Thoracic aorta (tissue), 2 donors: ENCODE results near the gene PCTP. TPM values are rescaled to one million over a fixed set of nuclear protein-coding genes. Genes with fewer than 3 reads are reported as not detected.

Experiments
- ATAC-seq: fragments of 150-250 bp; one replicate; pipeline ENCODE4 v1.8.0; 2017; ENCODE audit warnings: low read depth; ENCODE audit not compliant: insufficient number of reproducible peaks, low FRiP score
- DNase-seq: peaks from one replicate; pipeline ENCODE4 v3.0.0-alpha.2; 2020; ENCODE audit warnings: low spot score
- H3K27ac ChIP-seq, 2 donors: fragments of 200-600 bp; sonication (generic); 1 replicate in 1 of 2; 2 replicates in 1 of 2; pipeline ENCODE4 v1.5.1; 2016; ENCODE audit warnings: mild to moderate bottlenecking in 2 of 2, moderate library complexity in 2 of 2
- H3K27me3 ChIP-seq: fragments of 200-600 bp; sonication (generic); replicated peaks from 2 replicates; pipeline ENCODE4 v1.6.0; 2016; ENCODE audit warnings: mild to moderate bottlenecking; ENCODE audit not compliant: insufficient read depth
- H3K36me3 ChIP-seq: fragments of 200-600 bp; sonication (generic); one replicate; pipeline ENCODE4 v1.5.1; 2016
- H3K4me1 ChIP-seq, 2 donors: fragments of 200-600 bp; sonication (generic); 1 replicate in 1 of 2; 2 replicates in 1 of 2; pipeline versions ENCODE4 v1.5.1 to v1.6.0; 2016; ENCODE audit warnings: low read depth in 2 of 2, mild to moderate bottlenecking in 1 of 2; ENCODE audit not compliant: control insufficient read depth in 1 of 2
- H3K4me3 ChIP-seq: fragments of 200-600 bp; sonication (generic); 2 replicates; pipeline ENCODE4 v1.5.1; 2016; ENCODE audit warnings: mild to moderate bottlenecking
- H3K9me3 ChIP-seq: fragments of 200-600 bp; sonication (generic); 2 replicates; pipeline ENCODE4 v1.5.1; 2016
- CTCF ChIP-seq: fragments of 200-600 bp; sonication (generic); IDR thresholded peaks from one replicate; pipeline ENCODE4 v1.5.1; 2019; ENCODE audit warnings: antibody characterized with exemption
- total RNA-seq, 2 donors: library from RNA; depleted of rRNA; stranded (reverse); fragments of >200 nt; gene quantifications; one replicate each; pipeline versions ENCODE4 v1.1.0 to v1.2.3, GENCODE V29; 2016

PCTP gene
- total RNA-seq, 2 donors from 2014 or later = 11.9 to 13.3 TPM

- peaks cover 0 to 25% of the 10 kb centered on the region in 2 donors for H3K4me1 ChIP-seq
- no peaks in the 10 kb centered on the region for H3K36me3 ChIP-seq
- DNase-seq (no peak), ATAC-seq (no peak)
- H3K27me3 ChIP-seq = no peaks in the 10 kb centered on the region
- no peak for TF ChIP-seq CTCF
- no peak overlapping the region for H3K4me3 ChIP-seq
- no peaks in the 10 kb centered on the region for H3K9me3 ChIP-seq
- H3K27ac ChIP-seq = no peak overlapping the region
Observed at GRCh38 chr17:55708175-55708974, 42.5 kb upstream of the PCTP start.

GRCh38 chr17:55709440-55709839 lies 41.4 kb upstream of the PCTP start:
- DNase-seq = no peak
- peaks cover 0 to 25% of the 10 kb centered on the region in 2 donors for H3K4me1 ChIP-seq
- H3K27me3 ChIP-seq = no peaks in the 10 kb centered on the region
- H3K27ac ChIP-seq = peak overlapping the region; percentile 2 to 41
- no peaks in the 10 kb centered on the region for H3K36me3 ChIP-seq
- peak overlapping the region; percentile 52 for H3K4me3 ChIP-seq
- no peak for ATAC-seq
- TF ChIP-seq CTCF = no peak
- no peaks in the 10 kb centered on the region for H3K9me3 ChIP-seq

GRCh38 chr17:55709984-55710383 lies 40.9 kb upstream of the PCTP start:
- Histone ChIP-seq H3K36me3 (no peaks in the 10 kb centered on the region), H3K4me3 (peak overlapping the region; percentile 52), H3K27ac (peak overlapping the region; percentile 2 to 41), H3K27me3 (no peaks in the 10 kb centered on the region), H3K4me1 (peaks cover 0 to 25% of the 10 kb centered on the region in 2 donors), H3K9me3 (no peaks in the 10 kb centered on the region)
- DNase-seq (no peak), ATAC-seq (no peak)
- TF ChIP-seq CTCF = no peak

- H3K9me3 ChIP-seq = no peaks in the 10 kb centered on the region
- H3K4me1 ChIP-seq = peaks cover 0 to 25% of the 10 kb centered on the region in 2 donors
- peak overlapping the region; percentile 41 to 50 for H3K27ac ChIP-seq
- H3K4me3 ChIP-seq = no peak overlapping the region
- no peak for ATAC-seq
- TF ChIP-seq CTCF = no peak
- no peaks in the 10 kb centered on the region for H3K36me3 ChIP-seq
- DNase-seq = no peak
- no peaks in the 10 kb centered on the region for H3K27me3 ChIP-seq
Observed at GRCh38 chr17:55710410-55710809, 40.4 kb upstream of the PCTP start.

GRCh38 chr17:55710829-55711496 lies 39.9 kb upstream of the PCTP start:
- no peak for TF ChIP-seq CTCF
- Histone ChIP-seq H3K27me3 (no peaks in the 10 kb centered on the region), H3K4me3 (no peak overlapping the region), H3K9me3 (no peaks in the 10 kb centered on the region), H3K27ac (peak overlapping the region; percentile 41 to 50), H3K4me1 (peaks cover 0 to 25% of the 10 kb centered on the region in 2 donors), H3K36me3 (no peaks in the 10 kb centered on the region)
- no peak for DNase-seq
- peak; percentile 25 for ATAC-seq
